Astrocyte (in vitro differentiated cells and primary cell): ENCODE data around the gene HSPG2.

ENCODE experiments used
- CTCF ChIP-seq: IDR thresholded peaks from 2 replicates; pipeline ENCODE4 v1.5.1; 2011; ENCODE audit warnings: low read depth, mild to moderate bottlenecking, inconsistent platforms, low read length, moderate library complexity; ENCODE audit not compliant: insufficient read depth
- EZH2 ChIP-seq: IDR thresholded peaks from 2 replicates; pipeline ENCODE4 v1.6.1; 2012; ENCODE audit warnings: mild to moderate bottlenecking, low read length, inconsistent platforms; ENCODE audit not compliant: insufficient read depth

GRCh38 chr1:21831454-21831970 is 105.6 kb downstream of the HSPG2 start:
- TF ChIP-seq CTCF: no peak
- no peak for TF ChIP-seq EZH2
